ENCODE results near the gene KLF17.
"Not testable (repeated sequence)": the region's sequence is repeated elsewhere in the genome, so short reads cannot be mapped to it uniquely, and the experiment has no call there.

KLF17 gene

GRCh38 chr1:44105810-44106209 lies 12.8 kb upstream of the KLF17 start:
- in situ Hi-C loops (cut with MboI; ENCODE audit: low pct_unique_long_range_greater_than_20kb, low sequenced_read_pairs): no loop called here

GRCh38 chr1:44108241-44108640 lies 10.4 kb upstream of the KLF17 start:
- in situ Hi-C loops (cut with MboI; ENCODE audit: low pct_unique_long_range_greater_than_20kb, low sequenced_read_pairs): no loop called here
- DNase-seq: no peak

More at GRCh38 chr1:44105810-44106209, 12.8 kb upstream of the KLF17 start:
- DNase-seq: no peak

GRCh38 chr1:44108971-44109370 lies 9.7 kb upstream of the KLF17 start:
- in situ Hi-C loops (cut with MboI; ENCODE audit: low pct_unique_long_range_greater_than_20kb, low sequenced_read_pairs): no loop called here
- DNase-seq: no peak

GRCh38 chr1:44110916-44111315 lies 7.7 kb upstream of the KLF17 start:
- in situ Hi-C loops (cut with MboI; ENCODE audit: low pct_unique_long_range_greater_than_20kb, low sequenced_read_pairs): no loop called here
- DNase-seq: no peak

GRCh38 chr1:44111861-44112260 lies 6.8 kb upstream of the KLF17 start:
- no peak for DNase-seq
- in situ Hi-C loops (cut with MboI; ENCODE audit: low pct_unique_long_range_greater_than_20kb, low sequenced_read_pairs): no loop called here

GRCh38 chr1:44112486-44112885 lies 6.1 kb upstream of the KLF17 start:
- in situ Hi-C loops (cut with MboI; ENCODE audit: low pct_unique_long_range_greater_than_20kb, low sequenced_read_pairs): no loop called here
- DNase-seq: no peak

GRCh38 chr1:44113095-44113609 lies 5.5 kb upstream of the KLF17 start:
- in situ Hi-C loops (cut with MboI; ENCODE audit: low pct_unique_long_range_greater_than_20kb, low sequenced_read_pairs): no loop called here
- no peak for DNase-seq

- in situ Hi-C loops (cut with MboI; ENCODE audit: low pct_unique_long_range_greater_than_20kb, low sequenced_read_pairs): no loop called here
- no peak for DNase-seq
Observed at GRCh38 chr1:44114098-44114497, 4.5 kb upstream of the KLF17 start.

- DNase-seq; in situ Hi-C loops (cut with MboI; ENCODE audit: low pct_unique_long_range_greater_than_20kb, low sequenced_read_pairs): not testable (repeated sequence)
Observed at GRCh38 chr1:44117272-44117671, 1.3 kb upstream of the KLF17 start.

GRCh38 chr1:44119525-44119924 lies 904 bp downstream of the KLF17 start:
- no peak for DNase-seq
- in situ Hi-C loops (cut with MboI; ENCODE audit: low pct_unique_long_range_greater_than_20kb, low sequenced_read_pairs): no loop called here

GRCh38 chr1:44120398-44120949 lies 1.9 kb downstream of the KLF17 start:
- in situ Hi-C loops (cut with MboI; ENCODE audit: low pct_unique_long_range_greater_than_20kb, low sequenced_read_pairs): no loop called here
- DNase-seq: no peak

- in situ Hi-C loops (cut with MboI; ENCODE audit: low pct_unique_long_range_greater_than_20kb, low sequenced_read_pairs): no loop called here
- no peak for DNase-seq
Observed at GRCh38 chr1:44129616-44130500, 11.2 kb downstream of the KLF17 start.

GRCh38 chr1:44131411-44131810 lies 12.8 kb downstream of the KLF17 start:
- in situ Hi-C loops (cut with MboI; ENCODE audit: low pct_unique_long_range_greater_than_20kb, low sequenced_read_pairs): no loop called here
- no peak for DNase-seq

GRCh38 chr1:44134071-44134920 lies 15.7 kb downstream of the KLF17 start:
- in situ Hi-C loops (cut with MboI; ENCODE audit: low pct_unique_long_range_greater_than_20kb, low sequenced_read_pairs): no loop called here
- DNase-seq: no peak

GRCh38 chr1:44135886-44136285 lies 17.3 kb downstream of the KLF17 start:
- no peak for DNase-seq
- in situ Hi-C loops (cut with MboI; ENCODE audit: low pct_unique_long_range_greater_than_20kb, low sequenced_read_pairs): no loop called here

- DNase-seq: no peak
- in situ Hi-C loops (cut with MboI; ENCODE audit: low pct_unique_long_range_greater_than_20kb, low sequenced_read_pairs): no loop called here
Observed at GRCh38 chr1:44138239-44138638, 19.6 kb downstream of the KLF17 start.

- DNase-seq; in situ Hi-C loops (cut with MboI; ENCODE audit: low pct_unique_long_range_greater_than_20kb, low sequenced_read_pairs): not testable (repeated sequence)
Observed at GRCh38 chr1:44139565-44139964, 20.9 kb downstream of the KLF17 start.

- no peak for DNase-seq
- in situ Hi-C loops (cut with MboI; ENCODE audit: low pct_unique_long_range_greater_than_20kb, low sequenced_read_pairs): no loop called here
Observed at GRCh38 chr1:44141531-44141930, 22.9 kb downstream of the KLF17 start, which contains the start of gene KLF18. Gene KLF18, minus strand, starts transcription at chr1:44141631. Its CDS starts 0 bp downstream, at chr1:44141631.

- no peak for DNase-seq
- in situ Hi-C loops (cut with MboI; ENCODE audit: low pct_unique_long_range_greater_than_20kb, low sequenced_read_pairs): no loop called here
Observed at GRCh38 chr1:44144962-44145756, 26.5 kb downstream of the KLF17 start.
